PFSK-1 (cell line): Measurements from ENCODE around the gene PRRT4.

Source experiments
- FOXP2 ChIP-seq: optimal IDR thresholded peaks from 2 replicates; pipeline ENCODE3; 2011; ENCODE audit warnings: borderline replicate concordance, control low read depth, inconsistent platforms; ENCODE audit not compliant: insufficient read depth; ENCODE audit errors: extremely low read length, extremely low read depth
- POLR2AphosphoS5 ChIP-seq: IDR thresholded peaks from 2 replicates; pipeline ENCODE4 v1.6.1; 2012; ENCODE audit warnings: low read depth, mild to moderate bottlenecking, control low read depth, low read length, moderate library complexity
- SIN3A ChIP-seq: IDR thresholded peaks from 2 replicates; pipeline ENCODE4 v1.6.1; 2012; ENCODE audit warnings: mild to moderate bottlenecking, low read length, moderate library complexity, borderline replicate concordance; ENCODE audit not compliant: insufficient read depth
- TAF1 ChIP-seq: IDR thresholded peaks from 2 replicates; pipeline ENCODE4 v1.6.1; 2012; ENCODE audit warnings: low read length, control low read depth, borderline replicate concordance; ENCODE audit not compliant: insufficient read depth
- TF ChIP-seq, protein P1 (sequence below), 2 experiments: IDR thresholded peaks; 2 replicates each; pipeline versions ENCODE4 v1.6.1 to v1.8.0; 2011 to 2012; ENCODE audit warnings: low read depth in 2 of 2, low read length in 2 of 2, control low read depth in 1 of 2, inconsistent platforms in 1 of 2, mild to moderate bottlenecking in 1 of 2, moderate library complexity in 1 of 2; ENCODE audit not compliant: insufficient read depth in 1 of 2

Gene PRRT4

GRCh38 chr7:128366300-128366699 lies 4.8 kb upstream of the PRRT4 start:
- TF ChIP-seq TAF1 = no peak
- no peak for TF ChIP-seq POLR2AphosphoS5
- TF ChIP-seq, protein P1, sequence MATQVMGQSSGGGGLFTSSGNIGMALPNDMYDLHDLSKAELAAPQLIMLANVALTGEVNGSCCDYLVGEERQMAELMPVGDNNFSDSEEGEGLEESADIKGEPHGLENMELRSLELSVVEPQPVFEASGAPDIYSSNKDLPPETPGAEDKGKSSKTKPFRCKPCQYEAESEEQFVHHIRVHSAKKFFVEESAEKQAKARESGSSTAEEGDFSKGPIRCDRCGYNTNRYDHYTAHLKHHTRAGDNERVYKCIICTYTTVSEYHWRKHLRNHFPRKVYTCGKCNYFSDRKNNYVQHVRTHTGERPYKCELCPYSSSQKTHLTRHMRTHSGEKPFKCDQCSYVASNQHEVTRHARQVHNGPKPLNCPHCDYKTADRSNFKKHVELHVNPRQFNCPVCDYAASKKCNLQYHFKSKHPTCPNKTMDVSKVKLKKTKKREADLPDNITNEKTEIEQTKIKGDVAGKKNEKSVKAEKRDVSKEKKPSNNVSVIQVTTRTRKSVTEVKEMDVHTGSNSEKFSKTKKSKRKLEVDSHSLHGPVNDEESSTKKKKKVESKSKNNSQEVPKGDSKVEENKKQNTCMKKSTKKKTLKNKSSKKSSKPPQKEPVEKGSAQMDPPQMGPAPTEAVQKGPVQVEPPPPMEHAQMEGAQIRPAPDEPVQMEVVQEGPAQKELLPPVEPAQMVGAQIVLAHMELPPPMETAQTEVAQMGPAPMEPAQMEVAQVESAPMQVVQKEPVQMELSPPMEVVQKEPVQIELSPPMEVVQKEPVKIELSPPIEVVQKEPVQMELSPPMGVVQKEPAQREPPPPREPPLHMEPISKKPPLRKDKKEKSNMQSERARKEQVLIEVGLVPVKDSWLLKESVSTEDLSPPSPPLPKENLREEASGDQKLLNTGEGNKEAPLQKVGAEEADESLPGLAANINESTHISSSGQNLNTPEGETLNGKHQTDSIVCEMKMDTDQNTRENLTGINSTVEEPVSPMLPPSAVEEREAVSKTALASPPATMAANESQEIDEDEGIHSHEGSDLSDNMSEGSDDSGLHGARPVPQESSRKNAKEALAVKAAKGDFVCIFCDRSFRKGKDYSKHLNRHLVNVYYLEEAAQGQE (IDR thresholded peaks at IDR 0.05; ENCODE audit: insufficient read depth in 1 of 2, low read depth in 2 of 2, low read length in 2 of 2) = no peak
- no peak for TF ChIP-seq FOXP2
- TF ChIP-seq SIN3A = no peak

DNA sequence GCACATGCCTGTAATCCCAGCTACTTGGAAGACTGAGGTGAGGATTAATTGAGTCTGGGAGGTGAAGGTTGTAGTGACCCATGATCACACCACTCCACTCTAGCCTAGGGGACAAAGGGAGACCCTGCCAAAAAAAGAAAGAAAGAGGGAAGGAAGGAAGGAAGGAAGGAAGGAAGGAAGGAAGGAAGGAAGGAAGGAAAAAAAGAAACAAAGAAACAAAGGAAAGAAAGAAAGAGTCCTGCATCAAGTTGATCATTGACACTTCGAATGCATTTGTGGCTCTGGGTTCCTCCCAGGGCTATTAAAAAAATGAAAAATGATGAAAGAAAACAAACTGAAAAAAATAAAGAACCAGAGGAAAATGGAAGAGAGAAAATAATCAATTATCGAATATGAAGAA lies 3.9 kb upstream of the PRRT4 start:
- no peak for TF ChIP-seq FOXP2
- no peak for TF ChIP-seq TAF1
- no peak for TF ChIP-seq SIN3A
- no peak for TF ChIP-seq POLR2AphosphoS5
- TF ChIP-seq, protein P1 (IDR thresholded peaks at IDR 0.05; ENCODE audit: insufficient read depth in 1 of 2, low read depth in 2 of 2, low read length in 2 of 2) = no peak

- no peak for TF ChIP-seq FOXP2
- no peak for TF ChIP-seq POLR2AphosphoS5
- TF ChIP-seq SIN3A = no peak
- TF ChIP-seq, protein P1 (IDR thresholded peaks at IDR 0.05; ENCODE audit: insufficient read depth in 1 of 2, low read depth in 2 of 2, low read length in 2 of 2) = no peak
These were observed 2.8 kb upstream of the PRRT4 start for GRCh38 chr7:128364166-128364870.

GRCh38 chr7:128363261-128363721 lies 1.8 kb upstream of the PRRT4 start:
- TF ChIP-seq SIN3A (no peak), POLR2AphosphoS5 (no peak), TAF1 (no peak), FOXP2 (no peak)
- TF ChIP-seq, protein P1 (IDR thresholded peaks at IDR 0.05; ENCODE audit: insufficient read depth in 1 of 2, low read depth in 2 of 2, low read length in 2 of 2) = no peak

DNA sequence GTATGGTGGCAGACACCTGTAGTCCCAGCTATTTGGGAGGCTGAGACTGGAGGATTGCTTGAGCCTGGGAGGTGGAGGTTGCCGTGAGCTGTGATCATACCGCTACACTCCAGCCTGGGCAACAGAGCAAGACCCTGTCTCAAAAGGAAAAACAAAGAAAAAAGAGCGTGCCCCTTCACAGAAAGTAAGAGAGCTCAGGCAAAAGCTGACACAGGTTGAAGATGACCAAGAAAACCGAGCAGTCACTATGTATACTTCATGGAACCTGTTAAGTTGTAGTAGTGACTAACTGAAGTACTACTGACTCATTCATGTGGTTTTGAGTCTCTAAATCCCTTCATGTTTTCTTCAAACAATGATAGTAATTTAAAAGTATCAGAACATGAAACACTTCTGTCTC lies 1.2 kb upstream of the PRRT4 start:
- no peak for TF ChIP-seq TAF1
- TF ChIP-seq, protein P1 (IDR thresholded peaks at IDR 0.05; ENCODE audit: insufficient read depth in 1 of 2, low read depth in 2 of 2, low read length in 2 of 2) = no peak
- no peak for TF ChIP-seq FOXP2
- TF ChIP-seq SIN3A = no peak
- no peak for TF ChIP-seq POLR2AphosphoS5
